HUES64 (cell line): Measurements from ENCODE around the gene CD14.
"Not testable (repeated sequence)": the region's sequence is repeated elsewhere in the genome, so short reads cannot be mapped to it uniquely, and the experiment has no call there.

Experiments used
- H3K27ac ChIP-seq: 2 replicates; pipeline ENCODE4 v1.7.0; 2013; ENCODE audit warnings: low read depth, low read length, inconsistent platforms
- H3K27me3 ChIP-seq: 2 replicates; pipeline ENCODE4 v1.6.1; 2013; ENCODE audit warnings: mild to moderate bottlenecking, low read length; ENCODE audit not compliant: insufficient read depth
- H3K36me3 ChIP-seq: 2 replicates; pipeline ENCODE4 v1.6.1; 2013; ENCODE audit warnings: mild to moderate bottlenecking, low read length; ENCODE audit not compliant: insufficient read depth
- H3K4me1 ChIP-seq: 2 replicates; pipeline ENCODE4 v1.6.1; 2013; ENCODE audit warnings: mild to moderate bottlenecking, low read length, moderate library complexity; ENCODE audit not compliant: insufficient read depth
- H3K4me3 ChIP-seq: 2 replicates; pipeline ENCODE4 v1.5.1; 2013; ENCODE audit warnings: mild to moderate bottlenecking, low read length, moderate library complexity
- H3K9ac ChIP-seq: 2 replicates; pipeline ENCODE4 v1.6.1; 2013; ENCODE audit warnings: mild to moderate bottlenecking, low read depth, low read length
- H3K9me3 ChIP-seq: 2 replicates; pipeline ENCODE4 v1.6.1; 2013; ENCODE audit warnings: low read depth, low read length; ENCODE audit not compliant: insufficient read depth
- WGBS: fragments of 150-250, 120-280 bp; methylation state at CpG from one replicate; pipeline ENCODE4 v1.1.7; 2013; ENCODE audit warnings: missing lambda C conversion rate; 5-methylcytosine and 5-hydroxymethylcytosine counted together

CD14 gene

DNA sequence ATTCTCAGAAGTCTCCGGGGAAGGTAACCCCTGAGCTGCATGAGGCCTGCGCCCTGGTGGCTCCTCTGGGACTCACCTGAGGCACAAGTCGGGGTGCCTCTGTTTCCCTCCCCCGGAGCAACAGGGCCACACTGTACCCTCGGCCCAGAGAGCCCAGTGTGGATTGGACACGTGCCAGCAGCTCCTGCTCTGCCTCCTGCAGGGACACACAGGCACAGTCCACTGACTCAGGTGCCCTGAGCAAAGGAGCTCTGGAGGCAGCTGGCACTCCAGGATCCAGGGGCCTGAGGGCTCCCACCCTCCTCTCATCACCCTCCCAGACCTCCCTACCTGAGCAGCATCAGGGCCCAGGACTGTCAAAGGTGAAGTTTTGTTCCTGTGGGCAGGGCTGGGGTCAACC is 38.8 kb downstream of the CD14 start:
- H3K27ac ChIP-seq, result no peak overlapping the region
- 92% methylated on average over 6 of the region's 6 CpGs for WGBS

GRCh38 chr5:140593070-140593469 is 39.9 kb downstream of the CD14 start:
- H3K27ac ChIP-seq, H3K36me3 ChIP-seq, H3K27me3 ChIP-seq, H3K9ac ChIP-seq, H3K4me1 ChIP-seq, H3K9me3 ChIP-seq, H3K4me3 ChIP-seq: not testable (repeated sequence)
- WGBS, result 71% methylated on average over 14 of the region's 14 CpGs

More for the DNA sequence above, 38.8 kb downstream of the CD14 start:
- Histone ChIP-seq H3K9me3 (no peaks in the 10 kb centered on the region), H3K4me3 (no peak overlapping the region), H3K4me1 (no peaks in the 10 kb centered on the region), H3K36me3 (no peaks in the 10 kb centered on the region), H3K27me3 (no peaks in the 10 kb centered on the region; the same call in 1 of the 2 replicates), H3K9ac (no peak overlapping the region)

- no peak overlapping the region for H3K4me3 ChIP-seq
- H3K27ac ChIP-seq, result no peak overlapping the region
- 91% methylated on average over 5 of the region's 5 CpGs for WGBS
Measured at GRCh38 chr5:140591747-140592372, 41.1 kb downstream of the CD14 start.

GRCh38 chr5:140590861-140591260 is 42.1 kb downstream of the CD14 start:
- no peak overlapping the region for H3K9ac ChIP-seq
- H3K9me3 ChIP-seq, result no peaks in the 10 kb centered on the region
- H3K4me1 ChIP-seq, result no peaks in the 10 kb centered on the region
- H3K36me3 ChIP-seq, result no peaks in the 10 kb centered on the region
- H3K27ac ChIP-seq, result no peak overlapping the region
- no peak overlapping the region for H3K4me3 ChIP-seq
- no peaks in the 10 kb centered on the region for H3K27me3 ChIP-seq
- 94% methylated on average over 7 of the region's 7 CpGs for WGBS

More at GRCh38 chr5:140591747-140592372, 41.1 kb downstream of the CD14 start:
- no peaks in the 10 kb centered on the region for H3K36me3 ChIP-seq
- no peak overlapping the region for H3K9ac ChIP-seq
- no peaks in the 10 kb centered on the region for H3K9me3 ChIP-seq
- H3K27me3 ChIP-seq, result no peaks in the 10 kb centered on the region
- H3K4me1 ChIP-seq, result no peaks in the 10 kb centered on the region

DNA sequence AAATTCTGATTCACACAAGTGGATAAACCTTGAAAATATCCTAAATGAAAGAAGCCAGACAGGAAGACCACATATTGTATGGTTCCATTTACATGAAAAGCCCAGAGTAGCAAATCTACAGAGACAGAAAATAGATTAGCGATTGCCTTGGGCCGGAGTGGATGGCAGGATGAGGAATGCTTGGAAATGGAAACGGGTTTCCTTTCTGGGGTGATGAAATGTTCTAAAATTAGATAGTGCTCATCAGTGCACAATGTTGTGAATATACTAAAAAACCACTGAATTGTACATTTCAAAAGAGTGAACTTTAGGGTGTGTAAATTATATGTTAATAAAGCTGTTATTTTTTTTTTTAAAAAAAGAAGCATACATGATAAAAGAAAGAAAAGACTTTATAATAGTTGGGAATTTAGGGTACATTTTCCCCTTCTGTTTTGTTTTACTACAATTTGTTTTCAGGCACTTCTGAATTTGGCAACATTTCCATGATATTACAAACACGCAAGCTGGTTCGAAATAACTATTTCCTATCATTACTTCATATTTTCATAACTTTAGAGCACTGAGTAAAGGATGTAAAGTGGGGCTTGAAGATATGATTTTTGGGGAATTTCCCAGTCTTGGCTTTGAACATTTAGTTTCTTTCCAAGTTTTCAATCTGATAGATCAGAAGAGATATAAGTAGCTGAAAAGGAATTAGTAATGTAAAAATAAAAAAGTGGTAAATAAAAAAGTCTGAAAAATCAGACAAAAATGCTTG is 44.5 kb downstream of the CD14 start:
- Histone ChIP-seq H3K27me3 (no peaks in the 10 kb centered on the region), H3K9me3 (no peaks in the 10 kb centered on the region), H3K9ac (no peak overlapping the region), H3K36me3 (no peaks in the 10 kb centered on the region), H3K27ac (no peak overlapping the region), H3K4me1 (no peaks in the 10 kb centered on the region), H3K4me3 (no peak overlapping the region)
- WGBS, result 96% methylated on average over 4 of the region's 5 CpGs

- Histone ChIP-seq H3K4me3 (no peak overlapping the region), H3K27ac (no peak overlapping the region), H3K9me3 (no peaks in the 10 kb centered on the region), H3K36me3 (no peaks in the 10 kb centered on the region), H3K27me3 (no peaks in the 10 kb centered on the region), H3K4me1 (no peaks in the 10 kb centered on the region), H3K9ac (no peak overlapping the region)
- WGBS, result 93% methylated on average over 1 of the region's 1 CpG
Measured at GRCh38 chr5:140587495-140587894, 45.5 kb downstream of the CD14 start.
